GM12892 (cell line): ENCODE data around the gene FDX2.
A peak's percentile ranks its signal among the peaks of the same experiment; 100 is the strongest.

Experiments
- DNase-seq: peaks from one replicate; pipeline ENCODE4 v3.0.0; 2011; ENCODE audit not compliant: insufficient read length
- FAIRE-seq: peaks from 2 replicates; lab custom pipeline; 2011; peaks lifted over from hg19 to GRCh38; lab: Jason Lieb, UNC
- POLR2A ChIP-seq: IDR thresholded peaks from 2 replicates; pipeline ENCODE4 v1.6.1; 2011; ENCODE audit warnings: low read depth, low read length, control low read depth
- POLR2AphosphoS5 ChIP-seq: IDR thresholded peaks from 2 replicates; pipeline ENCODE4 v1.6.1; 2011; ENCODE audit warnings: low read depth, low read length, control low read depth
- TAF1 ChIP-seq: IDR thresholded peaks from 2 replicates; pipeline ENCODE4 v1.6.1; 2011; ENCODE audit warnings: low read depth, mild to moderate bottlenecking, control low read depth, low read length, borderline replicate concordance

Gene FDX2

DNA sequence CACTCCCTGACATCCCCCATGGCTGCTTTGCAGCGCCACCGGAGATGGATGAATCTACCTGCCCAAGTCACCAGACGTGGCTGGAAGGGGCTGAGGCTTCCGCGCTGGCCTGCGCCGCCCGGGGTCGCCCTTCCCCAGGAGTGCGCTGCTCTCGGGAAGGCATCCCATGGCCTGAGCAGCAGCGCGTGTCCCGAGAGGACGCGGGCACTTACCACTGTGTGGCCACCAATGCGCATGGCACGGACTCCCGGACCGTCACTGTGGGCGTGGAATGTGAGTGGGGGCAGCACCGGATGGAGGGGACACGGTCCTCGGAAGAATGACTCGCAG lies 21.5 kb downstream of the FDX2 start:
- DNase-seq (no peak), FAIRE-seq (no peak)
- no peak for TF ChIP-seq POLR2AphosphoS5

DNA sequence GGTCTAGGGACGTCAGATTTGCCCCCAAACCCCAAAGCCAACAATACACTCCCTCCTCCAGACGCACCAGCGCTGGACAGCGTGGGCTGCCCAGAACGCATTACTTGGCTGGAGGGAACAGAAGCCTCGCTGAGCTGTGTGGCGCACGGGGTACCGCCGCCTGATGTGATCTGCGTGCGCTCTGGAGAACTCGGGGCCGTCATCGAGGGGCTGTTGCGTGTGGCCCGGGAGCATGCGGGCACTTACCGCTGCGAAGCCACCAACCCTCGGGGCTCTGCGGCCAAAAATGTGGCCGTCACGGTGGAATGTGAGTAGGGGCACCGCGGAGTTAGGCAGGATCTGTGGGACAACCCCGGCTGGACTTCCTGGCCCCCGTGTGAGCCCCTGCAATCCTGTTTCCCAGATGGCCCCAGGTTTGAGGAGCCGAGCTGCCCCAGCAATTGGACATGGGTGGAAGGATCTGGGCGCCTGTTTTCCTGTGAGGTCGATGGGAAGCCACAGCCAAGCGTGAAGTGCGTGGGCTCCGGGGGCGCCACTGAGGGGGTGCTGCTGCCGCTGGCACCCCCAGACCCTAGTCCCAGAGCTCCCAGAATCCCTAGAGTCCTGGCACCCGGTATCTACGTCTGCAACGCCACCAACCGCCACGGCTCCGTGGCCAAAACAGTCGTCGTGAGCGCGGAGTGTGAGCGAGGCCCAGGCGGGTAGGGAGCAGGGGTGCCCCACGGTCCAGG lies 22.0 kb downstream of the FDX2 start:
- no peak for FAIRE-seq

DNA sequence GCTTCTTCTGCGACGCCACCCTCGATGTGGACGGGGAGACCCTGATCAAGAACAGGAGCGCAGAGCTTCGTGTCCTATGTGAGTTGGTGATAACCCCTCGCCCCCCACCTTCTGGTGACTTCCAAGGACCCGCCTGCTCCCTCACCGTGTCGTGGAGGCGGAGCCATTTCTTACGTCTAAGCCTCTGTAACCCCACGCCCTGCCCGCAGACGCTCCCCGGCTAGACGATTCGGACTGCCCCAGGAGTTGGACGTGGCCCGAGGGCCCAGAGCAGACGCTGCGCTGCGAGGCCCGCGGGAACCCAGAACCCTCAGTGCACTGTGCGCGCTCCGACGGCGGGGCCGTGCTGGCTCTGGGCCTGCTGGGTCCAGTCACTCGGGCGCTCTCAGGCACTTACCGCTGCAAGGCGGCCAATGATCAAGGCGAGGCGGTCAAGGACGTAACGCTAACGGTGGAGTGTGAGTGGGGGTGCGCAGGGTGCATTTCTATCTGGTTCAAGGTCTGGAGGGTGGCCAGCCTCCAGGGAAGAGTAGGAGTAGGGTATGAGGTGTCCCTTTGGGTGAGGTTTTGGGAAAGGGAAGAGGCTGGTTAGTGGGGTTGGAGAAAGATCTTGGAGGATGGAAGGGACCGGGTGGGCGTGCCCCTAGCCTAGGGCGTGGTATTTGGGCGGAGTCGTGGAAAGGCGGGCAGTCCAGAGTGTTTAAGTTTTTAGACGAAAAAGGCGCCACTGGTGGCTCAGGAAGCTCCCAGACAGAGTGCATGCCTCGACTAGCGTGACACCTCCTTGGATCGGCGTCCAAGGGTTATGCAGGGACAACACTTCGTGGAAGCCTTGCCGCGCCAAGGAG lies 22.8 kb downstream of the FDX2 start:
- TF ChIP-seq POLR2A (no peak), TAF1 (no peak), POLR2AphosphoS5 (no peak)
- no peak for DNase-seq
- FAIRE-seq: no peak

More for the DNA sequence above, 22.0 kb downstream of the FDX2 start:
- TF ChIP-seq TAF1: no peak
- TF ChIP-seq POLR2AphosphoS5: no peak
- TF ChIP-seq POLR2A: no peak
- DNase-seq: no peak

DNA sequence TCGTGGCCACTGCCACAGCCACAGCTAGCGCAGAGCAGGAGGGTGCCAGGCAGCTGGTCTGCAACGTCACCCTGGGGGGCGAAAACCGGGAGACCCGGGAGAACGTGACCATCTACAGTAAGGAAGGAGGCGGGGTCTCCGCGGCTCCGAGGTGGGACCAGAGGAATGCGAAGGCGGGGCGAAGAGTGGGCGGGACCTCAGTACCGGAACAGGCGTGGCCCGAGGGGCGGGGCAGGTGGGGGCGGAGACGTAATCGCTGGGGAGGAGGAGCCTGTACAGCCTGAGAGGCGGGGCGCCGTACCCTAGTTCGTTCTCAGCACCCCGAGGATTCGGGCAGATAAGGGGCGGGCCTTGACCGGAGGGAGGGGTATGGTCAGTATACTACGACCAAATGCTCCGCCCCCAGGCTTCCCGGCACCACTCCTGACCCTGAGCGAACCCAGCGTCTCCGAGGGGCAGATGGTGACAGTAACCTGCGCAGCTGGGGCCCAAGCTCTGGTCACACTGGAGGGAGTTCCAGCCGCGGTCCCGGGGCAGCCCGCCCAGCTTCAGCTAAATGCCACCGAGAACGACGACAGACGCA lies 23.5 kb downstream of the FDX2 start:
- peak; percentile 76 for DNase-seq
- no peak for TF ChIP-seq POLR2AphosphoS5
- no peak for TF ChIP-seq POLR2A
- TF ChIP-seq TAF1: no peak
- FAIRE-seq: peak; percentile 87

DNA sequence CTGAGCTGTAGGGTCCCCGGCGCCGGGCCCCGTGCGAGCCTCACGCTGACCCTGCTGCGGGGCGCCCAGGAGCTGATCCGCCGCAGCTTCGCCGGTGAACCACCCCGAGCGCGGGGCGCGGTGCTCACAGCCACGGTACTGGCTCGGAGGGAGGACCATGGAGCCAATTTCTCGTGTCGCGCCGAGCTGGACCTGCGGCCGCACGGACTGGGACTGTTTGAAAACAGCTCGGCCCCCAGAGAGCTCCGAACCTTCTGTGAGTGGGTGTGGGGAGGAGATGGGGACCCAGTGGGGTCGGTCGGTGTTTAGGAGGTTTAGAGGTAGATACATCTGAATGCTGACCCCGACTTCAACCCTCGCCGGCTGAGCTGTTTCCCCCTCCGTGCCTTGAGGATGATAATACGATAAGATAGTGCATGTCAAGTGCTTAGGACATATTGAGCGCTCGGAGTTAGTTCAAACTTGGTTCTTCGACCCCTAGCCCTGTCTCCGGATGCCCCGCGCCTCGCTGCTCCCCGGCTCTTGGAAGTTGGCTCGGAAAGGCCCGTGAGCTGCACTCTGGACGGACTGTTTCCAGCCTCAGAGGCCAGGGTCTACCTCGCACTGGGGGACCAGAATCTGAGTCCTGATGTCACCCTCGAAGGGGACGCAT lies 24.1 kb downstream of the FDX2 start:
- FAIRE-seq: no peak
- TF ChIP-seq POLR2A (no peak), POLR2AphosphoS5 (no peak), TAF1 (no peak)
- no peak for DNase-seq

DNA sequence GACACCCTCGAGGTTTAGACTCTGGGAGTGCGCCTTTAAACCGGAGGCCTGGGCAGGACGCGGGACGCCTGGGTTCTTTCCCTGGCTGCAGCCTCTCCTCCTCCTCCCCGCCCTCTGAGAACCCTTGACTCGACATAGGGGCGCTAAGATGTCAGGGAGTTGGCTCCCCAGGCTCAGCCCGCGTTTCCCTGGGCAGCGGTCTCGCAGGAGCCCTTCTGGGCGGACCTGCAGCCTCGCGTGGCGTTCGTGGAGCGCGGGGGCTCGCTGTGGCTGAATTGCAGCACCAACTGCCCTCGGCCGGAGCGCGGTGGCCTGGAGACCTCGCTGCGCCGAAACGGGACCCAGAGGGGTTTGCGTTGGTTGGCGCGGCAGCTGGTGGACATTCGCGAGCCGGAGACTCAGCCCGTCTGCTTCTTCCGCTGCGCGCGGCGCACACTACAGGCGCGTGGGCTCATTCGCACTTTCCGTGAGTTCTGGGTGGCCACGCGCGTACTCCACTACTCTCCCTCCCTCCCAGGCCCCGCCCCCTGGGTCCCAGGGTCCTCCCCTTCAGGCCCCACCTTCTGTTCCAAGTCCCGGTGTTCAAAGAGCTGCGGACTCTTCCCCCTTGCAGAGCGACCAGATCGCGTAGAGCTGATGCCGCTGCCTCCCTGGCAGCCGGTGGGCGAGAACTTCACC lies 24.8 kb downstream of the FDX2 start:
- DNase-seq: no peak
- peak; percentile 82 for FAIRE-seq
- TF ChIP-seq POLR2A (no peak), POLR2AphosphoS5 (no peak), TAF1 (no peak)

DNA sequence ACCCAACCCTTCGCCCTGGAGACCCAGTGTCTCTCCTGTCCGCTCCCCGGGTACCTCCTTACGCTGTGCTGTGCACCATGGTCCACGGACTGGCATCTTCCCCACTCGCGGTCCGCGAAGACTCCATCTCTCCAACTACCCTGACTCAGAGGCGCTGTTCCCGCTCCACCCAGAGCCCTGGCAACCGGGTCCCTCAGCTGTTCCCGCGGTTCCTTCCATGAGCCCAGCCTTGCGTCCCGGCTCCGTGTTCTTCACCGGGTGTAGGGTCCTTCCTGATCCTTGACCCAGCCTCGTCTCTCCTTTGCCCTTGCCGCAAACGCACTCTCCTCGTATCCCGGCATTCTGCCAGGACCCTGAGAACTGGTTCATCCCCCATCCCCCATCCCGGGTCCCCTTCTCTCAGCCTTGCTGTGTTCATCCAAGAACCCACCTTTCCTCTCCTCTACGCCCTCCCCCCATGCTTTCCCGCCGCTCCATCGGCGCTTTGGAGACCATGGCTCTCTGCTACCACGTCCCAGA lies 25.4 kb downstream of the FDX2 start:
- DNase-seq (no peak), FAIRE-seq (no peak)
- TF ChIP-seq POLR2A: no peak
- TF ChIP-seq POLR2AphosphoS5: no peak
- no peak for TF ChIP-seq TAF1

DNA sequence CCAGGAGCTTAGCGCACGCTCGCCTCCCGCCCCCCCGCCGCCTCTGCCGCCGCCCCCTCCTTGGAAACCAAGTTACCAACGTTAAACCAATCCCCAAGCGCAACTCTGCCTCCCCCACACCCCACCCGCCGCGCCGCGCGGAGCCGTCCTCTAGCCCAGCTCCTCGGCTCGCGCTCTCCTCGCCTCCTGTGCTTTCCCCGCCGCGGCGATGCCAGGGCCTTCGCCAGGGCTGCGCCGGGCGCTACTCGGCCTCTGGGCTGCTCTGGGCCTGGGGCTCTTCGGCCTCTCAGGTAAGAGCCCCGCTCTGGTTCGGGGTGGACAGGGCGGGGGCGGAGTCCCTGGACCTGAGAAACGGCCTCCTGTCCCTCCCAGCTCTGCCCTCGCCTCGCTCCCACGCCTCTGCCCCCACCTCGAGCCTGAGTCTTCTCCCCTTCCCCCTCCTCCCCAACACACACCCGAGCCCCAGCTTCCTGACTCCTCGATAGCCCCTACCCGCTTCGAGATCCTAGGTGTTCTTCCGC lies 25.9 kb downstream of the FDX2 start, which contains the start of gene ICAM5:
ICAM5 (plus strand) TSS at position 117 of the 521 bp plus-strand sequence; CDS start at position 209, 92 bp downstream.
- DNase-seq (no peak), FAIRE-seq (no peak)
- TF ChIP-seq POLR2AphosphoS5: no peak
- no peak for TF ChIP-seq POLR2A
- TF ChIP-seq TAF1: no peak

DNA sequence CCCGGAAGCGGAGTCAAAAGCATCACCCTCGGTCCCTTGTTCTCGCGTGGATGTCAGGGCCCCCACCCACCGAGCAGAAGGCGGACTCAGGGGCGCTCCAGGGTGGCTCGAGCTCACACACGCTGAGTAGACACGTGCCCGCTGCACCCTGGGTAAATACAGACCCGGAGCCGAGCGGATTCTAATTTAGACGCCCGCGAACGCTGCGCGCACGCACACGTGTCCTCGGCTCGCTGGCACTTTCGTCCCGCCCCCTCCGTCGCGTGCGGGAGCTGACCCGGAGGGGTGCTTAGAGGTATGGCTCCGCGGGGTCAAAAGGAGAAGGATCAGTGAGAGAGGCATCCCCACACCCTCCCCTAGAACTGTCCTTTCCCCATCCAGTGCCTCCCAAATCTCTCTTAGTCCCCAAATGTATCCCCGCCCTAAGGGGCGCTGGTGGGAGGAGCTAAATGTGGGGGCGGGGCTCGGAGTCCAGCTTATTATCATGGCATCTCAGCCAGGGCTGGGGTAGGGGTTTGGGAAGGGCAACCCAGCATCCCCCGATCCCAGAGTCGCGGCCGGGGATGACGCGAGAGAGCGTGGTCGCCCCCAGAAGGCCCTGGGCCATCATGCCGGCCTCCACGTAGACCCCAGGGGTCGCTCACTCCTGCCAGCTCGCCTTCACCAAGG lies 26.5 kb downstream of the FDX2 start:
- DNase-seq: no peak
- peak; percentile 78 for FAIRE-seq
- TF ChIP-seq POLR2AphosphoS5 (no peak), TAF1 (no peak)

DNA sequence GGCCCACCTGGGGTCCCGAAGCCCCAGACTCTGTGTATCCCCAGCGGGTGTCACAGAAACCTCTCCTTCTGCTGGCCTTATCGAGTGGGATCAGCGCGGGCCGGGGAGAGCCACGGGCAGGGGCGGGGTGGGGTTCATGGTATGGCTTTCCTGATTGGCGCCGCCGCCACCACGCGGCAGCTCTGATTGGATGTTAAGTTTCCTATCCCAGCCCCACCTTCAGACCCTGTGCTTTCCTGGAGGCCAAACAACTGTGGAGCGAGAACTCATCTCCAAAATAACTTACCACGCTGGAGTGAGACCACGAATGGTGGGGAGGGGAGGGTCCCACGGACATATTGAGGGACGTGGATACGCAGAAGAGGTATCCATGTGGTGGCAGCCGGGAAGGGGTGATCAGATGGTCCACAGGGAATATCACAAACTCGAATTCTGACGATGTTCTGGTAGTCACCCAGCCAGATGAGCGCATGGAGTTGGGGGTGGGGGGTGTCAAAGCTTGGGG lies 27.1 kb downstream of the FDX2 start:
- FAIRE-seq: peak; percentile 89
- DNase-seq: no peak
- TF ChIP-seq POLR2A (no peak), TAF1 (no peak)
